ENCODE data around the gene HPCAL1. TPM values are rescaled to one million over a fixed set of nuclear protein-coding genes. Genes with fewer than 3 reads are reported as not detected.

HPCAL1 gene
- total RNA-seq, 1 donor from 2014 or later: 401 TPM

DNA sequence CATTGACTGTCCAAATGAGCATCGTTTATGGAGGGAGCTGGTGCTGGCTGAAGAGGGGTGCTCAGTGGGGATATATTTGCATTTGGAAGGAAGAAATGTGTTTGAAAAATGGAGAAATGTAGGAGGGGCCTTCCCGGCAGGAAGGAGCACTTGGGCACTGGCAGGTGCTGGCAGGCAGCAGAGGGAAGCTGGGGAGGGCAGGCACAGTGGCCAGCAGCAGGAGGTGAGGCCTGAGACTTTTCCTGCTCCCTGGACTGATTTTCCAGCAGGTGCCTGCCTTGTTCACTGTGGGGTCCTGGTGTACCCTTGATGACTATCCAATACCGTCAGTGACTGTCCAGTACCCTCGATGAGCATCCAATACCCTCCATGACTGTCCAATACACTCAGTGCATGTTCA is 20.8 kb upstream of the HPCAL1 start:
- no peak overlapping the region for H3K4me3 ChIP-seq
- DNase-seq (ENCODE audit: low spot score in 2 of 2): no peak
- H3K4me1 ChIP-seq: peaks cover 4 to 16% of the 10 kb centered on the region in 2 donors
- H3K27me3 ChIP-seq: no peaks in the 10 kb centered on the region
- no peaks in the 10 kb centered on the region for H3K36me3 ChIP-seq
- no peaks in the 10 kb centered on the region for H3K9me3 ChIP-seq
- no peak for TF ChIP-seq CTCF (IDR thresholded peaks at IDR 0.05)
- H3K27ac ChIP-seq: no peak overlapping the region
- intact Hi-C loops (cut with DNase I): no loop called here

DNA sequence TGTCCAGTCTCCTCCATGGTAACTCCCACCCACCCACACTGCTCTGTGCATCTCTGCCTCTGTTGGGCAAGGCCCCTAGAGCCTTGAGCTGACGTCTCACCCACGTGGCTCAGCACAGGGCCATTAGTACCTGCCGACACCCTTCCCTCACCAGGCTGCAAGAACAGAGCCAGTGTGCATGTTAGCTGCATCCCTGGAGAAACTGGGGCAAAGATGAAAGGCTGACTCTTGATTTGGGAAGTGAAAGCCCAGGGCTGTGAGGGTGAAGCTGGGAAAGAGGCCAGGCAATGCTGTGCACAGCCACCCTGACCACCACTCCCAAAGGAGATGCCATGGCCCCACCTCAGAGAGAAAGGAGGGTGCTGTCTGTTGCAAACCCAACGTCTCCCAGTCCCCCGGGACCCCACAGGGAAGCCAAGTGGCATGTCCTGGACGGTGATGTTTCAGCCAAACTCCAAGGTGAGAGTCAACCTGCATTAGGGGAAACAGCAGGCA is 20.0 kb upstream of the HPCAL1 start:
- no peaks in the 10 kb centered on the region for H3K9me3 ChIP-seq
- no peak for DNase-seq (ENCODE audit: low spot score in 2 of 2)
- no peak overlapping the region for H3K4me3 ChIP-seq
- H3K36me3 ChIP-seq: no peaks in the 10 kb centered on the region
- TF ChIP-seq CTCF (IDR thresholded peaks at IDR 0.05): no peak
- no peak overlapping the region for H3K27ac ChIP-seq
- intact Hi-C loops (cut with DNase I): no loop called here
- no peaks in the 10 kb centered on the region for H3K27me3 ChIP-seq
- peaks cover 4 to 16% of the 10 kb centered on the region in 2 donors for H3K4me1 ChIP-seq

DNA sequence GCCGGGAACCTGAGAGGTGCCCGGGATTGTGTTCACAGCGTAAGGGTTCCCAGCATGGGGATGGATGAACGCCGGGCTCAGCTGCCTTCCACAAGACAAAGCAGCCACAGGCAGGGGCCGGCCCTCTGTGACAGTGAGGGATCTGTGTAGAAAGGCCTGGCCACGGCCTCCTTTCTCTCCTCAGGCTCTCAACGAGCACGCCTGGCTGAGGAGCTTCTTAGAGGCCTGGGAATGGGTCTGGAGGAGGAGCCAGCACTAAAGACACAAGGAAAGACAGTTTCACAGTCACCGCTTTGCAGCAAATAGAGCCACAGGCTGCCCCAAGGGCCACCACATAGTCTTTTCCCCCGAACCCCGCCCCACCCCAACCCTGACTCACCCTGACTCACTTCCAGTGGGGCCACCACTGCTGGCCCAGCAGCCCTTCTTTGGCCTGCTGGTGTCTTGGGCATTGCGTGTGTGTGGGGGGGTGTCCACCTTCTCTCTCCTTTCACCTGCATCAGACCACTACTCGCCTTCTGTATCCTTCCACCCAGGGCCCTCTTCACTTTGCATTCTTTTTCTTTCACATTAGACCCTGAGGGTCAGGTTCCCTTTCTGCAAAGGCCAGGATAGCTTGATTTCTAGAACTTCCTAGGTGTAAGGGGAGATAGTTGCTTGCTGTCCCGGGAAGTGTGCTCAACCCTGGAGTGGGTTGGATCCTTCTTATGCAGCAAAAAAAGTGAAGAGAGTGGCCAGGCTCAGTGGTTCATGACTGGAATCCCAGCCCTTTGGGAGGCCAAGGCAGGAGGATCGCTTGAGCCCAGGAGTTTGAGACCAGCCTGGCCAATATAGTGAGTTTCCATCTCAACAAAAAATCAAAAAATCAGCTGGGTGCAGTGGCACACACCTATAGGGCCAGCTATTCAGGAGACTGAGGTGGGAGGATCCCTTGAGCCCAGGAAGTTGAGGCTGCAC is 19.3 kb upstream of the HPCAL1 start:
- Histone ChIP-seq H3K27me3 (no peaks in the 10 kb centered on the region), H3K27ac (no peak overlapping the region), H3K36me3 (no peaks in the 10 kb centered on the region), H3K4me1 (peaks cover 4 to 16% of the 10 kb centered on the region in 2 donors), H3K4me3 (no peak overlapping the region), H3K9me3 (no peaks in the 10 kb centered on the region)
- intact Hi-C loops (cut with DNase I): no loop called here
- no peak for TF ChIP-seq CTCF (IDR thresholded peaks at IDR 0.05)
- DNase-seq (ENCODE audit: low spot score in 2 of 2): no peak

GRCh38 chr2:10284108-10284870 is 18.4 kb upstream of the HPCAL1 start:
- no peak for DNase-seq (ENCODE audit: low spot score in 2 of 2)
- intact Hi-C loops (cut with DNase I): no loop called here
- H3K4me1 ChIP-seq: peaks cover 4 to 16% of the 10 kb centered on the region in 2 donors
- H3K36me3 ChIP-seq: no peaks in the 10 kb centered on the region
- no peak overlapping the region for H3K4me3 ChIP-seq
- TF ChIP-seq CTCF (IDR thresholded peaks at IDR 0.05): no peak
- H3K27me3 ChIP-seq: no peaks in the 10 kb centered on the region
- no peak overlapping the region for H3K27ac ChIP-seq
- H3K9me3 ChIP-seq: no peaks in the 10 kb centered on the region

GRCh38 chr2:10285191-10285555 is 17.5 kb upstream of the HPCAL1 start:
- Histone ChIP-seq H3K36me3 (no peaks in the 10 kb centered on the region), H3K9me3 (no peaks in the 10 kb centered on the region), H3K27me3 (no peaks in the 10 kb centered on the region), H3K4me3 (no peak overlapping the region), H3K4me1 (peaks cover 4 to 16% of the 10 kb centered on the region in 2 donors), H3K27ac (peak overlapping the region; percentile 75 to 84)
- no peak for DNase-seq (ENCODE audit: low spot score in 2 of 2)
- intact Hi-C loops (cut with DNase I): loop anchor here (1.0 to 5.0 kb wide), 2 partner anchors 17 to 163 kb away; partner anchors contain the start of genes HPCAL1 and RRM2
- TF ChIP-seq CTCF (IDR thresholded peaks at IDR 0.05): no peak
